Epithelial cell of proximal tubule (primary cell): Measurements from ENCODE around the gene FAM107B. TPM values are rescaled to one million over a fixed set of nuclear protein-coding genes. Genes with fewer than 3 reads are reported as not detected.

Source experiments
- DNase-seq: peaks from one replicate; pipeline ENCODE4 v3.0.0-alpha.2; 2011; ENCODE audit warnings: low read depth
- H3K4me3 ChIP-seq: 2 replicates; pipeline ENCODE4 v1.5.1; 2011; ENCODE audit warnings: low read depth, mild to moderate bottlenecking, low read length
- total RNA-seq: library from RNA; depleted of rRNA; stranded (reverse); fragments of >200 nt; gene quantifications from 2 replicates; pipeline ENCODE4 v1.2.3, GENCODE V29; 2015
- TF ChIP-seq, protein P1 (sequence below): conservative IDR thresholded peaks from 2 replicates; pipeline ENCODE4 v1.5.1; 2012; ENCODE audit warnings: low read depth, mild to moderate bottlenecking, low read length

FAM107B gene
- total RNA-seq, 1 donor from 2014 or later: 46.0 TPM

DNA sequence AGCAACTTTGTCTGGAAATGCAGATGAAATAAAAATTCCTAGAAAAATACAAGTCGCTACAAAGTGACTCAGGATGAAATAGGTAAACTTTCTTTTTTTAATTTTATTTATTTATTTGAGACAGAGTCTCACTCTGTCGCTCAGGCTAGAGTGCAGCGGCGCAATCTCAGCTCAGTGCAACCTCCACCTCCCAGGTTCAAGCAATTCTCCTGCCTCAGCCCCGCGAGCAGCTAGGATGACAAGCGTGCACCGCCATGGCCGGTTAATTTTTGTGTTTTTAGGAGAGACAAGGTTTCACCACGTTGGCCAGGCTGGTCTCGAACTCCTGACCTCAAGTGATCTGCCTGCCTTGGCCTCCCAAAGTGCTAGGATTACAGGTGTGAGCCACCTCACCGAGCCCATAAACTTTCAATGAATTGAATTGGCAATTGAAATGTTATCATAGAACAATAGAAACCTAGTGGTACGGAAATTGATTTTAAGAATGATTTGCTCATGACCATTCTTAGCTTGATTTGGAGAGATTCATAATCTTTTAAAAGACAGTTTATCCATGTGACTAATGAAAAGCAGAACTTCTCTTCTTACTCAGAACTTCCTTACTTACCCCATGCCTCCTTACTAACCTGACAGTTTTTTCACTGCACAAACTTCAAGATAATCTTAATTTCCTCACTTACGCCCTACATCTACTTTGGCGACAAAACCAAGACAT, 161.7 kb downstream of the FAM107B start:
- TF ChIP-seq, protein P1, sequence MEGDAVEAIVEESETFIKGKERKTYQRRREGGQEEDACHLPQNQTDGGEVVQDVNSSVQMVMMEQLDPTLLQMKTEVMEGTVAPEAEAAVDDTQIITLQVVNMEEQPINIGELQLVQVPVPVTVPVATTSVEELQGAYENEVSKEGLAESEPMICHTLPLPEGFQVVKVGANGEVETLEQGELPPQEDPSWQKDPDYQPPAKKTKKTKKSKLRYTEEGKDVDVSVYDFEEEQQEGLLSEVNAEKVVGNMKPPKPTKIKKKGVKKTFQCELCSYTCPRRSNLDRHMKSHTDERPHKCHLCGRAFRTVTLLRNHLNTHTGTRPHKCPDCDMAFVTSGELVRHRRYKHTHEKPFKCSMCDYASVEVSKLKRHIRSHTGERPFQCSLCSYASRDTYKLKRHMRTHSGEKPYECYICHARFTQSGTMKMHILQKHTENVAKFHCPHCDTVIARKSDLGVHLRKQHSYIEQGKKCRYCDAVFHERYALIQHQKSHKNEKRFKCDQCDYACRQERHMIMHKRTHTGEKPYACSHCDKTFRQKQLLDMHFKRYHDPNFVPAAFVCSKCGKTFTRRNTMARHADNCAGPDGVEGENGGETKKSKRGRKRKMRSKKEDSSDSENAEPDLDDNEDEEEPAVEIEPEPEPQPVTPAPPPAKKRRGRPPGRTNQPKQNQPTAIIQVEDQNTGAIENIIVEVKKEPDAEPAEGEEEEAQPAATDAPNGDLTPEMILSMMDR: no peak
- DNase-seq: no peak
- no peak overlapping the region for H3K4me3 ChIP-seq

DNA sequence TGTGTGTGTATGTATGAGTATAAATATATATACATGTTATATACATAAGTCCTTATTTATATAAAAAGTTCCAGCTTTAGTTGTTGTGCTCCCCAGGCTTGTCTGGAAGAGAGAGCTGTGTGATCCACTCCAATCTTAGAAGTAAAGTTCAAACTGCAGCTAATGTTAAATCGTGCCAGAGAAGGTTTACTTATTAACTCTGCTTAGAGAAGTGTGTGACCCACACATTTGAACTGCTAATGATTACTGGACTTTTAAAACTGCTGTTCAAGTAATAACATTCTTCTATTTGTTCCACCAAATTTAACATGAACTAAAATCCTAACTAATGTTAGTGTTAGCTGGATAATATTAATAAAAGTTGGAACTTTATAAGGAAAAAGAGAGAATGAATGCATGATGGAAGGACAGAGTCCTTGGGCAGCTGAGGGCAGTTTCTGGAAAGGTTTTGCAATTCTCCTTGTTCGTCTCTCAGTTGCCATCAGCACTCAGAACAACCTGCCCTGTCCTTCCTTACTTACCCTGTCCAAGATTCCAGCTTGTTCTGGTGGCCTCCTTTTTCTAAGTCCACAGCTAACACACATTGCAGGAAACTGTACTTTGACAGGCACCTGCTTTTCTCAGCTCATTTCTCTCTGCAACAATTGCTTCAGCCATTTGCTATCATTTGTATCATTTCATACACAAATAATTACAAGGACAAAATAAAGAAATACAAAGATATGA, 162.6 kb downstream of the FAM107B start:
- TF ChIP-seq, protein P1: no peak
- peak; percentile 89 for DNase-seq
- H3K4me3 ChIP-seq: no peak overlapping the region

DNA sequence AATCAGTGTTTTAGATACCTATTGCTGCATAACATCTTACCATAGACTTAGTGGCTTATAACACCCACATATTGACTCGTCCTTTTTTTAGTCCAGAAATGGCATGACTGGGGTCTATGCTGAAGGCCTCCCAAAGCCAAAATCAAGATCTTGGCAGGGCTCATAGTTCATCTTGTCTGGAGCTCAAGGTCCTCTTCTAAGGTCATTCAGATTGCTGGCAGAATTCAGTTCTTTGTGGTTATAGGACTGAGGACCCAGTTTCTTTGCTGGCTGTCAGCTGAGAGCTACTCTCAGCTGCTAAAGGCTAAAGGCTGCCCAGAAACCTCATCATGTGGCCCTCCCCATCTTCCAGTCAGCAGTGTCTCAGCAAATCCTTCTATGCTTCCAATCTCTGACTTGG, 165.5 kb downstream of the FAM107B start:
- TF ChIP-seq, protein P1: no peak
- no peak for DNase-seq
- H3K4me3 ChIP-seq: no peak overlapping the region

- H3K4me3 ChIP-seq: no peak overlapping the region
- DNase-seq: peak; percentile 88
- TF ChIP-seq, protein P1: no peak
These were observed 166.2 kb downstream of the FAM107B start for GRCh38 chr10:14608381-14609001.

DNA sequence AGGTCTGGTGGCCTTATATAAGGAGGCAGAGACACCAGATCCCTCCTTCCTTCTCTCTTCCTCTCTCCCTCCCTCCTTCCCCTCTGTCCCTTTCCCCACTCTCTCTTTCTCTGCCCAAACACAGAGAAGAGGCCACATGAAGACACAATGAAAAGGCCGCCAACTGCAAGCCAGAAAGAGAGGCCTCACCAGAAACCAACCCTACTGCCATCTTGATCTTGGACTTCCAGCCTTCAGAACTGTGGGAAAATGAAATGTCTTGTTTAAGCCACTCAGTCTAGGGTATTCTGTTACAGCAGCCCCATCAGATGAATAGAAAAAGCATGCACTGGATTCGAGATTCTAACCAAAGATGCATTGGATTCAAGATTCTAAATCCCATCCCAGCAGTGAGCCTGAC, 168.1 kb downstream of the FAM107B start:
- H3K4me3 ChIP-seq: no peak overlapping the region
- TF ChIP-seq, protein P1: no peak

DNA sequence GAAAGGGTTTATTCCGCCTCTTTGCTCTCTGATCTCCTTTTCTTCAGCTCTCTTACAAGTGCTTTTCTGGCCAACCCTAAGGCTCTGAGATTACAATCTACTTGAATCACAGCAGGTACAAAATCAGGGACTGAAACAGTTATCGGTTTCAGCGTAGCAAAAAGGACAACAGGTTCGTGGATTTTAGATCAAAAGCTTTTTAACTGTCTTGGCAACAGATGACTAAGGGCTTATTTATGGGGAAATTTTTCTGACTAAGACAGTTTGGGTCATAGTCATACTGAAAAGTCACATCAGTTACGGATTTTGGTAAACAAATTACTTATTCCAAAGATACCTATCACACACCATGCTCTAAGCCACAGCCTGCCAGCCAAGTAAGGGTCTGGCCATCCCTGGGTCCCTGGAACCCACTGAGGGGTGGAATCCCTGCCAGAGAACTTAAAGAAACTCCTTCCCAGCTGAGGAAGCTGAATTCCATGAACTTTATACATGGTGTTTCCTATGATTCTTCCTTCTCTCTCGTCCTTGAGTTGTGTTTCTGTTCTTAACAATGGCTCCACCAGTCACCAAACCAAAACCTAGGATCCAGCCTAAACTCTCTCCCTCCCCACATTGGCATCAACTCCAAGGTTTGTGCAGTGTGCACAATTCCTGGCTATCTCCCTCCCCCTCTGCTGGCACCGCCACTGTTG, 169.3 kb downstream of the FAM107B start:
- TF ChIP-seq, protein P1: no peak
- peak overlapping the region; percentile 66 for H3K4me3 ChIP-seq
- DNase-seq: peak; percentile 92

More for the DNA sequence above, 168.1 kb downstream of the FAM107B start:
- DNase-seq: no peak
